GM19397 (cell line): ENCODE data around the gene EPHA5.

ENCODE experiments used
- ATAC-seq: cut with Tn5 transposase; IDR thresholded peaks from one replicate; pipeline ENCODE4 v1.9.1; 2021; ENCODE audit warnings: mild to moderate bottlenecking, moderate library complexity; ENCODE audit not compliant: unreplicated experiment

EPHA5 gene

GRCh38 chr4:65670331-65671031 is at the start of gene EPHA5:
TSS of gene EPHA5 (minus strand) at chr4:65670489. CDS start at chr4:65669742, 747 bp downstream.
- ATAC-seq: peak; percentile 62

DNA sequence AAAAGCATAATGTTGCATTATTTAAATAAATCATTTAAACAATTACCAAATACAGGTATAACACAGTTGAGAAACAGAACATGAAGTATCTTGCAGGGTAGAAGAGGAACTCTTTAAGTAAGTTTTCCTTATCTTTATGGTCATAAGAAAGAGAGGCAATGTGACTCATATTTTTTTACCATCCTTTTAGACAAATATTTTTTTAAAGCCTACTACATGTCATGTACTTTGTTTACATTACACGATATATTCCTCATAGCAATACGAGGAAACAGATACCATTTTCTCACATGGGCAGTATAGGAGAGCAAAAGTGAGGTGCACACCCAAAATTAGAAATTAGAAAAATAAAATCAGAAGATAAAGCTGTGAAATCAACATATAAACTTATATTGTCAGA is 49.3 kb upstream of the EPHA5 start:
- ATAC-seq: no peak

GRCh38 chr4:65698631-65699030 is 28.3 kb upstream of the EPHA5 start:
- ATAC-seq: no peak

DNA sequence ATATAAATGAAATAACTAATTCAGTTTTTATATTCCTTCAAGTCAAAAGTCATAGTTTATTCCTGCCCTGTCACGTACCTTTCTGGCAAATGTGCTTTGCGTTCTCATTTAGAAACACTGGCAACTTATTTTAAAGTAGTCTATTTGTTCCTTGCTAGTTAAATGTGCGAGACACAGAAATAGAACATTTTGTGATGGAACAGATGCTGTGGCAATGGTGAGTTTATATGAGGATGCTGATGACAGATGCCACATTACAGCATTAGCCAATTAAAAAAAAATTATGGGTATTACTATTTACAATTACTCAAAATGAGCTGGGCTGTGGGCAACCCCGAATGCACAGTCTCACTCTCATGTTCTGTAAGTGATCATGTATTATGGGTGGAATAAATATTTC is 26.1 kb upstream of the EPHA5 start:
- ATAC-seq: no peak

- ATAC-seq: no peak
Measured at GRCh38 chr4:65671372-65671771, 1.1 kb upstream of the EPHA5 start.

- ATAC-seq: no peak
Measured at GRCh38 chr4:65670020-65670330, 314 bp downstream of the EPHA5 start.

GRCh38 chr4:65669111-65670019 is 924 bp downstream of the EPHA5 start:
- no peak for ATAC-seq

DNA sequence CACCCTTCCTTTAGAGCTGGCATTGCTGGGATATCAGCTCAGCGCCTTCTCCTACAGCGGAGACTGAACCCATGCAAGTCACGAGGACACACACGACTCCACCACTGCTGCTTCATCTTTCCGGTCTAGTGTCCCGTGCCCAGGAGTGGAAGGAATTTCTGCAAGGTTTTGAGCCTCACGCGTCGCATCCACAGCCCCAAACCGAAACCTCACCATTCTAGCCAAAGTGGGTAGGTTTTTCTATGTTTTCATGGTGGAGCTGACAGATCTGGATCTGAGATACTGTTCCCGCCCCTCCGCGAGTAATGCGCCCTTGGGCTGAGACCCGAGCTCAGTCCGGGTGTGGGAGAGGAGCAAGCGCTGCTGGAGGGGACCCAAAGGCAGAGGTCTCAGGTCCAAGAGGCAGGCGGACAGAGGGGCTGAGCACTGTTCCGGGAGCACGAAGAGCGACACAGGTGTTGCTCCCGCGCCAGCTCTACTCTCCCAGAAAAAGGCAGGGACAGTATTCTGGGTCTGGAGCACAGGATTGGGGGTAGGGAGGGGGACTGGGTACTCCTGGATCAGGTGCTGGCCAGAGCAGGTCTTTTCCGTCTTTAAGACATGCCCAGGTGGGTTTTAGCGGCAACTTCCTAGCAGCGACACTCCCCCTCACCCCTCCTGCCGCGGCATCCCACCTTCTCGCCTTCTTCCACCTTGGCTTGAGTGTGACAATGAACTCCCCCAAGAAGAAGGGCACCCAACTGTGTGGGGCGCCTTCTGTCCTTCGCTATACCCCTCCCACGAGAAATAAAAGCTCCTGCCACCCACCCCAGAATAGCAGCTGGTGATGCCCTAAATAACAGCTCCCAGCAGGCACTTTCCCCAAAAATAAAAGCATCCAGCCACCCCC is 1.8 kb downstream of the EPHA5 start:
- ATAC-seq: no peak

DNA sequence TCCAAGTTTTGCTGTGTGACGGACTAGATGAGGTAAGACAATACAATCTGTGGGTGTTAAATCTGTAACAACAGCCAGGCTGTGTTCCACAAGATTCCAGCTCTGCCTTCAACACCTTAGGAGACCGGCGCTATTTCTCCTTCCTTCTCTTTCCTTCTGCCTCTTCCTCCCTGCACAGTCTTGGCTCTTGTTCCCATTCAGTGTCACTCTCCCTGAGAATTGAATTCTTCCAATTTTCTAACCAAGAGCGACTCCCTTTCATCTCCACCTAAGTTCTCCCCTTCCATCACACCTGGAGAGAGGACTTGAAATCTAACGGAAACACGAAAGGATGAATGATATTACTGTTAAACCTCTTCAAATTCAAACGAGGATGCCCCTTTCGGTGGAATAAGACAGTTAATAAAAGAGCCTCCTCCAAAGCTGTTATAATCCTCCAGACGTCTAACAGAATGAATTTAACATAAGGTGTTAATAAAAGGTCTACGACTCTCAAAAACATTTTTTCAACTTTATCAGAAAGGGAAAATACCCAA is 2.7 kb downstream of the EPHA5 start:
- no peak for ATAC-seq

- ATAC-seq: no peak
Measured at GRCh38 chr4:65665771-65666523, 4.3 kb downstream of the EPHA5 start.

- ATAC-seq: no peak
Measured at GRCh38 chr4:65661471-65661870, 8.8 kb downstream of the EPHA5 start.

DNA sequence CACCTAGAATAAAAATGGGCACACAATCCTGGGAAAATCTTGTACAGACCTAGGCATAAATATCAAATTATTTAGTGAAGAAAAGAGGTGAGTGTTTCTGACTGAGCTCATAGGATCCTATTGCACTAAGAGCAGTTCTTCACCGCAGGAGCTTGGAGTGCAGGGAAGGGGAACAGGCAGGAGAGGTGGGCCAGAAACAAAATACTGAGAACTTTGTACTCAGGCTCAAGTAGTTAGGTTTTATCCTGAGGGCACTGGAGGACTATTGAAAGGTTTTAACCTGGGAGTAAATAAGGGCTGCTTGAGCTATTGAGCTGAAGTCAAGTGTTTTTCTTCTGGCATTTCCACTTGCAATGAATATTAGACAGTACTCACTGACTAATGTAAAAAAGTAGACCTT is 12.2 kb downstream of the EPHA5 start:
- ATAC-seq: no peak

- ATAC-seq: no peak
Measured at GRCh38 chr4:65656008-65656407, 14.3 kb downstream of the EPHA5 start.

DNA sequence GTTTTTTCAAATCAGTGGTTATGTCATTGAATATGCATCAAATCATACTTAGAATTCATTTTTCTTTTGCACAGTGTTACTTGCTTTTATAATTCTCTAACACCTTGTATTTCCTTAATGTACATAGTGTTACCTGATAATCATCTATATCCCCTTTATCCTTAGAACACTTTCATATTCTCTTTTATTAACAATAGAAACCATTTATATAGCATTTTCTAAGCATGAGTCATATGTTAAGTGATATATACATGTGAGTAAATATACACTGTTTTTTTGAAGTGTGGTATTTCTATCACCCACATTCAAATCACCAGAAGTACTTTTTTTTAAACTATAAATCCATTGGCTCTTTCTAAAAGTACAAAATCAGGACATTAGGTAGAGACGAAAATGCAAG is 15.3 kb downstream of the EPHA5 start:
- ATAC-seq: no peak

DNA sequence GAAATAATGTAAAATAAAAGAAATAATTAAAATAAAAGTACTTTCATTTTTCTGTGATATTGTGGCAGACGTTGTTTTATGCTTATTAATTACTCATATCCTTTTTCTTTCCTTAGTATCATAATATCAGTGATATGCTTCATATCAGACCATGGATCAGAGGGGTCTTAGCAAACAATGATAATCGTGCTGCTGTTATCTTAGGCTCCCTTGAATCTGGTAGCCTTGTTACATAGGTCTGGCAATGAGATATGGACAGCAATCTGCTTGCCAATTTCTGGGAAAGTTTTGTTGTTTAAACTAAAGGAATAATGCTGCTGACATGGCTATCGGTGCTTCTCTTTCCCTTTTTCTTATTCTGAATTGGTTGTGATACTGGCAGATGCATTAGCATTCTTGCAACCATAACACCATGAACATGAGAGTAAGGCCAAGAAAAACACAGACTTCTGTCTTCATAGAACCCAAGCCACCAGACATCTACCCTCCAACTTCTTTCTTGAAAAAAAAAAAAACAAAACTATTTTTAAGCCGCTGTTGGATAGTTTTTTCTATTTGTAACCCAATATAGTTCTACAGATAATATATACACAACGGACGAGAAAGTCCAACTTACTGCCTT is 16.4 kb downstream of the EPHA5 start:
- ATAC-seq: no peak

DNA sequence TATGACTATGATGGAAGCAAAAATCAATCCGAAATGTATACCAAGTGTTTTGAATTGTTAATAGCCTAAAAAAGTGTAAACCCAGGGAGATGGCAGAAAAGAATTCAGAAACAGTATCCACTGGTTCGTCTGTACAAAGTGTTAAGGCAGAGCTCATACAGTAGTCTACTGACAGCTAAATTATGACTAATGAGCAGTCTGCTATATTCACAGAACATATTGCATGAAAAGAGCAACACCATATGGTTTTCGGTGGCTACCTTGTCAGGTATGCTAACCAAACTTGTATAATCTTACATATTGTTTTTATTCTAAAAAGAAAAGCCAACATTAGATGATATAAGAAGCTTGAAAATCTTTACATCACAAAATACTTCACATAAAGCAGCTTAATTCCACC is 18.5 kb downstream of the EPHA5 start:
- no peak for ATAC-seq

- ATAC-seq: no peak
Measured at GRCh38 chr4:65651031-65651430, 19.3 kb downstream of the EPHA5 start.

DNA sequence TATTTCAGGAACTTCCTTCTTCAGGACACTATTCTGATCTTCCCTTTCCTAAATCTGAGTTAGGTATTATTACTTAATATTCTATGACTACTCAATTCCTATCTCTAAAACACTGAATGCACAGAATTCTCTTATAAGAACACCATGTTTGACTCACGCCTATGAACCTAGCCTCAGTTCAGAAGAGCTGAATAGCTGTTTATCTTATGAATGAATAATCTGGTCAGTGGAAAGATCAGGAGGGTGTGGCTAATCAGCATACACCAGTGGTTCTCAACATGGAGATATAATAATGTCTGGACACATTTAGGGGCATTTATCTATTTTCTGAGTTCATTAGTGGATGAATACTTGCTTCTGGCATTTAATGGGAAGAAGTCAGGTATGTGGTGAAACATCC is 24.2 kb downstream of the EPHA5 start:
- no peak for ATAC-seq

DNA sequence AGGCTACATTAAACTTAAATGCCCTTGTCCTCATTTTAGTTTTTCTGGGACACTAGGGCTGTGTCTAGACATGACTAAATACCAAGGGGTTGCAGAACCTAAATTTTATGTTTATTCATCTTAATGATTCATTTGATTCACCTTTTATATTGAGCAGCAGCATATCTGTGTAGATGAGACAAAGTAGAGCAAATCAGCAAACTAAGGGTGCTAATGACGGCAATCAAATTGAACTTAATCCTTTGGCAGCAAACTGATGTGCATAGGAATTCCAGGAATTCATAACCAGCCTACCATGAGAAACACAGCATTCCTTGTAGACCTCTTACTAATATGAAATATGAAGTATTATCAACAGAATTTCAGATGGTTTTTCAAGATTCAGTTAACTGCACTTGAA is 25.1 kb downstream of the EPHA5 start:
- no peak for ATAC-seq
